HG02642 (cell line): ENCODE results near the gene CHST9.
A peak's percentile ranks its signal among the peaks of the same experiment; 100 is the strongest.

Experiments used
- ATAC-seq: cut with Tn5 transposase; IDR thresholded peaks from one replicate; pipeline ENCODE4 v1.9.1; 2021; ENCODE audit warnings: mild to moderate bottlenecking; ENCODE audit not compliant: unreplicated experiment, poor library complexity

The CHST9 gene

DNA sequence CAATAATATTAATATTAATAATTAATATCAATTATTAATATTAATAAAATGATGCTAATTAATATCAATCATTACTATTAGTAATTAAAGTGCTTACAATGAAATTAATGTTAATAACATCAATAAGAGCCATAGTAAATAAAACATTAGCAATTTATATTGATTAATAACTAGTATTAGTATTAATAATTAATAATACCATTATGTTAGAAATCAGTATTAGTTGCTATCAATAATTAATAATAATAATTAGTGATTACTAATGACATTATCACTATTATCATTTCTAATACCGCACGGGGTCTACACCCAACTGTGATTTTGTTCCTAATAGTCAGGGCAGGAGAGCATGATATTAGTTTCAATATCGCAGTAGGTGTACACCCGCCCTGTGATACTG, 296.8 kb downstream of the CHST9 start:
- no peak for ATAC-seq

DNA sequence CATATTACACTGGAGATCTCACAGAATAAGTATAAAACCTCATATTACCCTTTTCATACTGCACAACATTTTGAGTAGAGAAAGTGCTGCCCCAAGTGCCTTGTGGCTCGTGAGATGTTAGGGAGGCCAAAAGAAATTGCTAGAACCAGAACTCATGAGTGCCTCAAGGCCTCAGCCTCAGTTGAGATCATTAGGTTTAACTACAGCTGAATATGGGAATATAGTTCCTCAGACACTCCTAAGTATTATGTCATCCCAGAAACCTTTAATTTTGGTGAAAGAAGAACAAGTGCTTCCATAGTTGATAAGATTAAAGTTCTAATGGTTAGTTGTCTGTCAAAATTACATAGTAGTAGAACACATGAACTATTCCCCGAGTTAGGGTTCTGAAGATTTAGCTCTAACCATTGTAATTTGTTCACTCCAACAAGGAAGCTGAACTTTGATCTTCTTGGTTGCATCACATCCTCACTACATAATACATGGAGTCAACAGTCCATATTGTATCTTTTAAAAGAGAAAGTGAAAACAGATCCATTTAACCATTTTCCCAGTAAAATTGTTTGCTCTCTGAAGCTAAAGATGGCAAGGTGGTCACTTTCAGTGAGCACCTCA, 310.0 kb downstream of the CHST9 start:
- ATAC-seq: no peak

DNA sequence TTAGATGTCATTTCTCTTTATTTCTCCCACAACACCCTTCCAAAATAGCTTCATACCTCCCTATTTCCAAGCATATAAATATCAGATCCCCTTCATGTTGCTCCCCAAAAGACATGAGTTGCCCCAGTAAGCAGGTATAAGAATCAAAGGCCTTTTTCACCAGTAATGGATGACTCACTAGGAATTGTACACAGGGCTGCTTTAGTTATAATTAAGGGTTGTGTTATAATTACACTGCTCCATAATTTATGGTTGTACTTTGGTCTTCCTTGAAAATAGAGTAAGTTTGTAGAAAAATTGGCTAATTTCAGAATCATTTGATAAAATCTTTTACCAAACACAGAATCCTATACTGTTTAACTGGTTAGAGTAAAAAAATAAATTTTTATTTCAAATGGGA, 310.8 kb downstream of the CHST9 start:
- ATAC-seq: no peak

DNA sequence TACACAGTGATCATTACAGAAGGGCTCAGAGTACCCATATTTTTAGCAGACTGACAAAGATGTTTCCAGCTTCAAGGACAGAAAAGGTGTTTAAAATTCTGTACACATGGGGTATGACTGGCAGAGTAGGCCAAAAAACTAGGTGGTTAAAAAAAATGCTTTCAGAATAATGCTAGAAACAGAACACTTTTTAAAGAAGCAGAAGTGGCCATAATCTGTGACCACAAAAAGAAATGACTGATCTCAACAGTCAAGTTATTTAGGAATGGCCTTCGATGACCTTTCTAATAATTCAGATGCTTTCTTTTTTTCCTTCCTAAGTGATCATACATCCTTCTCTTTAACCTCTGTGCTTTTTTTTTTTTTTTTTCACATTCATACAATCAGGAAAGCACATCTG, 315.5 kb downstream of the CHST9 start:
- no peak for ATAC-seq

DNA sequence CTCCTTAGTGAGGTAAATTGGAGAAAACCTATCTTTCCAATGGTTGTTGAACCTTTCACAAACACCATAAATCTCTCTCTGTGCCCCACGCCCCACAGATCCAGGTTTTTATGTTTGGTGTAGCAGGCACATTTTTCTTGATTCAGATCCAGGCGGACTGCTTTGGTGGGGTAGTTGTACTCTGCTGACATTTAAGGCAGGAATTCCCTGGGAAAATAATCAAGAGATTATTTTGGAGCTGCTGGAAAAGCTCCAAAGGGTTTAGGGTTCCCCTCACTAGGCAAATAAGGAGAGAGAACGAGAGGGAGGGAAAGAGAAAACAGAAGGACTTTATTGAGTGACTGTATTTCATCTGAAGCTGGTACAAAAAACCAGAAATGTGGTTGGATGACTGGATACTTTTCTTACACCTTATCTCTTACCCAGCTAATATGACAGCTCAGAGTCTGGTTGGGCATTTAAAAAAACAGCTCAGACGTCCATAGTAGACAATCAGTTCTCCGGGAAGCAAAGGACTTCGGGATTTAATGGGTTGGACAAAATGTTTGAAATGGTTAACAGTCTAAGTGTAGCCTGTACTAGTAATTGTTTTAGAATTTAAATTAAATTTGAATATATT, 316.0 kb downstream of the CHST9 start:
- no peak for ATAC-seq

DNA sequence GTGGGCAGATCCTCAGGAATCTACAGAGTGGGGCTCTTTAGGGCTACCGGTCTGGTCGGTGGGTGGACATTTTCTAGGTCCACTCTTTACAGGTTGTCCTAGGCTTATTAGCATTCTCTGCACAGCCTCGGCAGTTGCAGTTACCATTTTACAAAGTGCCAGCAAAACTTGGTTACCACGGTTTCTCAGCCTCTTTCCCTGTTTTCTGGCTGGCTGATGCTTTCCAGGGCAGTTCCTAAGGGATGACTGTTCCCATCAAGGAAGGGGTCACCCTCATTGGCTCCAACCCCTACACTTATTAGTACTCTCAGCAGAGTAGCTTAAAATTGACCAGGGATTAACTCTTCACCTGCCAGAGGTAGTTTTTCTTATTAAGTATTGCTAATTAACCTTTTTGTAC, 317.6 kb downstream of the CHST9 start:
- no peak for ATAC-seq

DNA sequence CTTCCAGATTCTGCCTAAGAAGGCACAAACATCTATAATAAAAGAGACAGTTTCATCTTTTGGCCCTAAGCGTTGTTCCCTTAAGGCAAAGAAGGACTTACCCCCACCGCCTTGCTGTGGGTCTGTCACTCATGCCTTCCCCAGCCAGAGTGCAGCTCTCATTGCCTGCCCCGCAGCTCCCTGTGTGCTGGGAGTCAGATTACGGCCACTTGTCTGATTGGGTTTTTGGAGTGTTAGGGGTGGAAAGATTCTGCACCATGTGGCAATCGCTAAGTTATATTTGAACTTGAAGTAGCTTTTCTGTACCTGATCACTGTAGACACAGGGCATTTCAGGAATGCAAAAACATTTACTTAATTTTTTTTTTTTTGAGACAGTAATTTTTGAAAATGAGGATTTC, 319.6 kb downstream of the CHST9 start, which contains the start of gene AQP4:
Gene AQP4, minus strand, starts transcription at position 151 of the 400 bp plus-strand sequence. Its CDS starts 18 bp downstream, at position 133.
- ATAC-seq: no peak

DNA sequence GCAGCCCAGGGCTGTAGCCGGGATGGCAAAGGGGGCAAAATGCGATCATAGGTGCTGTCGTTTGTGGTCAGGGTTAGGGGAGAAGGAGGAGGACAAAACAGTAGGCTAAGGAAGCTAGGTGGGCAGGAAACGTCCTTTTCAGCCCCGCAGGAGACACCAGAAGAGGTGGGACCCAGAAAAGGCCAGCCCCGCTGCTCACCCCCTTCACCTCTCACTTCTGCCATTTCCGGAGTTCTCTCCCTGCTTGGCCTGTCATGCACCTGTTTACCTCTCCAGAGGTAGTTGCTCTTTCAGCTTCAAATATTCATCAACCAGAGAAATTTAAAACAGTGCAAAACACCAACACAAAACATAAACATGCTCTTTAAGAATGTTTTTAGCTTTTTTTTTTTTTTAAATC, 320.4 kb downstream of the CHST9 start:
- ATAC-seq: peak; percentile 49

DNA sequence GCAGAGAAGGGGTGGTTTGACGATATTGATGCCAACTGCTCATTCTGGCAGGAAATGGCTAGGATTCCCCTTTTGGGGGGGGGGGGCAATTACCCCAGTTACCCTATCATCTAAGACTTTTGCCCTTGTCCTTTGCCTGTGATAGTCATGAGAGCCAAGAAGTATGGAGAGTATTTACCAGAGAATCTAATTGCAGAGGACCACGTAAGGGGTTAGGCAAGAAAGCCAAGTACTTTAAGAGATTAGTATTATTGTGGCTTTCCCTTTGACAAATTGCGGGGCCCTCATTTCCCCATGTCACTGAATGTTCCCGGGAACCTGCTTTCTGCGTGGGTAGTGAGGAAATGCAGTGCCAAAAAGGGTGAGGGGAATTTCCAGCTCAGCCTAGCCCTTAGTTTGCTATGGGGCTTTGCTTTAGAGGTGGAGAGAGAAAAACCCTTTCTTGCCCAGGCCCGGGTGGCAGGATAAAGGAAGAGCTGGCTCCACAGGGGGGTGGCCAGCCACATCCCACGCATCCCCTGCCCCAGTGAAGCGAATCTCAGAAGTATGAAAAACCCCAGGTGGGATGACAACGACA, 321.1 kb downstream of the CHST9 start:
- ATAC-seq: peak; percentile 19

DNA sequence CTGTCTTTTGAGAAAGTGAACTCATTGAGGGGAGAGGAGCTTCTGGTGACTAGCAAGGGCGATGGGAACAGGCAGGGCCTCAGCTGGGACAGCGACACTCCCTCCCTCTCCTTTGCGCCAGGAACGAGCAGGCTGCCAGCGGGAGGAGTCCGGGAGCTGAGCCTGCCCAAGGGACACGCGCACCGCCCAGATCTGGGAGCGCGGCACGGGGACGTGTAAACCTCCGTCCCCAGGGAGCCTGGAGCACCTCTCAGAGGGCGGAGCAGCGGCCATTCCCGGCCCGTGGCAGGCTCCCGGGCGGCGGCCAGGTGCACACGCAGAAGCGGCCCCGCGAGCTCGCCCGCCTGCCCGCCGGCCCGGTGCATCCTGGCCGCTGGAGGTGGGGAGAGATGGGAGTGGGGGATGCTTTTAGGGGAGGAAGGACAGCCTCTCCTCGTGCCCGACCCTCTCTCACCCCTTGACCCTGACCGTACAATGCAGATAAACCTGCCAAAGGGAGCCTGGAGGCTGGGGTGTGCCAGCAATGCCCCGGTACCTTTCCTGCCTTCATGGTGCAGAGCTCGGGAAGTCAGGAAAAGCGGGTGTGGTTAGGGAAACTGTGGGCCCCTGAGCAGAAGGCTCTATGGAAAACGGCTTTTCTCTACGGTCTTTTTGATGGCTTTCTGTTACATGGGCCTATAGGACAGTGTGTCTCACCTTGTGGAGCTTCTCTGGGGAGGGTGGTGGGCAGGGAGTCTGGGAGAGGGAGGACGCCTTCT, 321.8 kb downstream of the CHST9 start:
- peak; percentile 19 for ATAC-seq

DNA sequence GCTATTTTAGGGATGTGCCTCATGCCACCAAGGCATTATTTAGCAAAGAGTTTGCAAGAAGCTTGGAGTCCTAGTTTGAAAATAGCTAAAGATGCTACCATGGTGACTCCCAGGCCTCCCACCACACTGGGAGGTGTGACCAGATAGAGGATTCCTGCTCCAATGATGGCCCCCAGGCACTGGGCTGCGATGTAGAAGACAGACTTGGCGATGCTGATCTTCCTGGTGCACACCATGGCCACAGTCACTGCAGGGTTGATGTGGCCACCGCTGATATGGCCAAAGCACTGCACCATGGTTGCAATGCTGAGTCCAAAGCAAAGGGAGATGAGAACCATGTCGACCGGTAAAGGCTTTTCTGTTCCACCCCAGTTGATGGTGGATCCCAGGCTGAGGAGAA, 323.0 kb downstream of the CHST9 start:
- no peak for ATAC-seq
